ENCODE measurements around the gene SORCS2.

The SORCS2 gene

DNA sequence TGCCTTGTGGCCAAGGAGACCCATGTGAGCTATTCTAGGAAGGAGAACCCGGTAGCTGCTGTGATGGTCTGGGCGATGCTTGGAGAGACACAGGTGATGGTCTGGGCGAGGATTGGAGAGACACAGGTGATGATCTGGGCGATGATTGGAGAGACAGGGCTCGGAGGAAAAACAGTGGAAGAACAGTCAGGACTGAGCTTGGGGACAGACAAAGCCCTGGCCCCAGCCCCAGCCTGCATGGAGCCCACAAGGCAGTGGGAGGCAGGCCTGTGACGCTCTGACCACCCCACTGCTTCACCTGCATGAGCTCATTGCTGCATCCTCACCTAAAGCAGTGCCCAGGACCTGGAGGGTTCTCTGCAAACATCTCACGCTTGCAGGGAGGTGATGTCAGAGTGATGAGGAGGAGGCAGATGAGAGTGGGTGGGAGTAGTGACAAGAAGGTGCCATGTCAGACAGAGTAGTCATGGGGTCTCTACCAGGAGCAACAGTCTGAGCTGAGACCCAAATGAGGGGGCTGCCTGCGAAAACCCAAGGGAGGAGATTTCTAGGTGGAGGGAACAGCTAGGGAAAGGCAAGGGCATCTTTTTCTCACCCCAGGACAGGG, 278.3 kb downstream of the SORCS2 start (continued):
- TF ChIP-seq, protein P1, sequence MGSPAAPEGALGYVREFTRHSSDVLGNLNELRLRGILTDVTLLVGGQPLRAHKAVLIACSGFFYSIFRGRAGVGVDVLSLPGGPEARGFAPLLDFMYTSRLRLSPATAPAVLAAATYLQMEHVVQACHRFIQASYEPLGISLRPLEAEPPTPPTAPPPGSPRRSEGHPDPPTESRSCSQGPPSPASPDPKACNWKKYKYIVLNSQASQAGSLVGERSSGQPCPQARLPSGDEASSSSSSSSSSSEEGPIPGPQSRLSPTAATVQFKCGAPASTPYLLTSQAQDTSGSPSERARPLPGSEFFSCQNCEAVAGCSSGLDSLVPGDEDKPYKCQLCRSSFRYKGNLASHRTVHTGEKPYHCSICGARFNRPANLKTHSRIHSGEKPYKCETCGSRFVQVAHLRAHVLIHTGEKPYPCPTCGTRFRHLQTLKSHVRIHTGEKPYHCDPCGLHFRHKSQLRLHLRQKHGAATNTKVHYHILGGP (tag by site-specific recombination; IDR thresholded peaks at IDR 0.05): no peak
- TF ChIP-seq ZFP41 (tag by site-specific recombination; IDR thresholded peaks at IDR 0.05; ENCODE audit: borderline replicate concordance): no peak
- no peak for TF ChIP-seq ZNF426 (tag by site-specific recombination; IDR thresholded peaks at IDR 0.05)
- TF ChIP-seq GLI4 (tag by site-specific recombination; IDR thresholded peaks at IDR 0.05): no peak

DNA sequence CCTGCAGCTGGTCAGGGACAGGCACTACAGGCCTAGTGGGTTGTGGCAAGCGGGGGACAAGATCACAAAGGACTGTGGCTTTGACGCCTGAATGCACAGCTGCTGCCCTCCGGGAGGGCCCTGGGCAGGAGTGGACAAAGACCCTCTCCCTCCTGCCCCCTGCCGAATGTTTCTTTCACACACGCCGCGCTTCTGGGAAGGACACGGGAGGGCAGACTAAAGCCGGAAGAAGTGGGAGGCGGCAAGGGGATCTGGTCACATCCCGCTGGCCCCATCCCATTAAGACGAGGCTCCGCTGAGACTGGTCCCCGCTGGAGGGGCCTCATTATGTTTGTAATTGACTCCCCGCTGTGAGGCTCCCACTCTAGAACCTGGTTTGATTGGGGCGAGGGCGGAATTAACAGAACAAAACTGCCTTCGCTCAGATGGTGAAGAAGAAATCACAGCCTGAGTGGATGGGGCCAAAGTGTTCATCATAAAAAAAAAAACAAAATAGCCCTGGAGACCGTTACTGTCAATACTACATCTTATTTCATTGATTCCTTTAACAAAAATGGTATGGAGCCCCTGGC, 280.2 kb downstream of the SORCS2 start:
- ChIA-PET CTCF (no interaction called here), POLR2A (no interaction called here)
- TF ChIP-seq ZNF776 (tag by site-specific recombination; IDR thresholded peaks at IDR 0.05; ENCODE audit: borderline replicate concordance): no peak
- TF ChIP-seq, protein P2, sequence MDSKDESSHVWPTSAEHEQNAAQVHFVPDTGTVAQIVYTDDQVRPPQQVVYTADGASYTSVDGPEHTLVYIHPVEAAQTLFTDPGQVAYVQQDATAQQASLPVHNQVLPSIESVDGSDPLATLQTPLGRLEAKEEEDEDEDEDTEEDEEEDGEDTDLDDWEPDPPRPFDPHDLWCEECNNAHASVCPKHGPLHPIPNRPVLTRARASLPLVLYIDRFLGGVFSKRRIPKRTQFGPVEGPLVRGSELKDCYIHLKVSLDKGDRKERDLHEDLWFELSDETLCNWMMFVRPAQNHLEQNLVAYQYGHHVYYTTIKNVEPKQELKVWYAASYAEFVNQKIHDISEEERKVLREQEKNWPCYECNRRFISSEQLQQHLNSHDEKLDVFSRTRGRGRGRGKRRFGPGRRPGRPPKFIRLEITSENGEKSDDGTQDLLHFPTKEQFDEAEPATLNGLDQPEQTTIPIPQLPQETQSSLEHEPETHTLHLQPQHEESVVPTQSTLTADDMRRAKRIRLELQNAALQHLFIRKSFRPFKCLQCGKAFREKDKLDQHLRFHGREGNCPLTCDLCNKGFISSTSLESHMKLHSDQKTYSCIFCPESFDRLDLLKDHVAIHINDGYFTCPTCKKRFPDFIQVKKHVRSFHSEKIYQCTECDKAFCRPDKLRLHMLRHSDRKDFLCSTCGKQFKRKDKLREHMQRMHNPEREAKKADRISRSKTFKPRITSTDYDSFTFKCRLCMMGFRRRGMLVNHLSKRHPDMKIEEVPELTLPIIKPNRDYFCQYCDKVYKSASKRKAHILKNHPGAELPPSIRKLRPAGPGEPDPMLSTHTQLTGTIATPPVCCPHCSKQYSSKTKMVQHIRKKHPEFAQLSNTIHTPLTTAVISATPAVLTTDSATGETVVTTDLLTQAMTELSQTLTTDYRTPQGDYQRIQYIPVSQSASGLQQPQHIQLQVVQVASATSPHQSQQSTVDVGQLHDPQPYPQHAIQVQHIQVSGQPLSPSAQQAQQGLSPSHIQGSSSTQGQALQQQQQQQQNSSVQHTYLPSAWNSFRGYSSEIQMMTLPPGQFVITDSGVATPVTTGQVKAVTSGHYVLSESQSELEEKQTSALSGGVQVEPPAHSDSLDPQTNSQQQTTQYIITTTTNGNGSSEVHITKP (tag by site-specific recombination; IDR thresholded peaks at IDR 0.05): no peak
- Histone ChIP-seq H3K9me3 (ENCODE audit: control insufficient read depth, insufficient read depth, low read depth, low read length) (no peaks in the 10 kb centered on the region), H3K4me1 (ENCODE audit: control insufficient read depth, insufficient read depth, low read length) (no peaks in the 10 kb centered on the region), H3K36me3 (ENCODE audit: control insufficient read depth in 2 of 2, insufficient read depth in 1 of 2, low read length in 2 of 2) (no peaks in the 10 kb centered on the region), H3K4me3 (ENCODE audit: low read depth, low read length) (no peak overlapping the region), H3K27ac (ENCODE audit: extremely low read depth, low read depth, low read length) (no peak overlapping the region)

DNA sequence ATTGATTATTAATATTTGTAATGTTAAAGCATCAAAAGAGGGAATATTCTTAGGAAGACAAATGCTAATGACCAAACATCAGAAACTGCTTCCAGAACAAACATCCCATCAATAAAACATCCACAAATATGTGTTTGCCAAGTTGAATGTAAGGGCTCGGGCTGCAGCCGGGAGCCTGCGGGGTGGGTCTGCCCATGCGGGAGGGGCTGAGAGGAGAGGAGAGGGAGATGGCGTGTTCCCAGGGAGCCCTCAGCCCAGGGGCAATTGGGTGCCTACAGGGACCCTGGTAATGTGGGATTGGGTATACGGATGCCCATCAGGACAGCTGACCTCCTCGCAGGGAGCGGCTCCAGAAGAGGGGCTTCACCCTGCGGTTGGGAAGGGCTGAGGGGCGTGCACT, 280.7 kb downstream of the SORCS2 start:
- ChIA-PET CTCF (no interaction called here), POLR2A (no interaction called here)
- H3K4me3 ChIP-seq (ENCODE audit: low read depth, low read length): no peak overlapping the region
- H3K4me1 ChIP-seq (ENCODE audit: control insufficient read depth, insufficient read depth, low read length): no peaks in the 10 kb centered on the region
- H3K36me3 ChIP-seq (ENCODE audit: control insufficient read depth in 2 of 2, insufficient read depth in 1 of 2, low read length in 2 of 2): no peaks in the 10 kb centered on the region
- TF ChIP-seq ZNF664 (tag by site-specific recombination; IDR thresholded peaks at IDR 0.05) (no peak), ZNF239 (tag by site-specific recombination; IDR thresholded peaks at IDR 0.05) (no peak), ZNF473 (tag by site-specific recombination; IDR thresholded peaks at IDR 0.05) (no peak), ZNF830 (tag by site-specific recombination; IDR thresholded peaks at IDR 0.05; ENCODE audit: low read depth) (no peak), ZNF292 (tag by site-specific recombination; IDR thresholded peaks at IDR 0.05; ENCODE audit: borderline replicate concordance, low read depth) (no peak)
- H3K9me3 ChIP-seq (ENCODE audit: control insufficient read depth, insufficient read depth, low read depth, low read length): no peaks in the 10 kb centered on the region
- H3K27ac ChIP-seq (ENCODE audit: extremely low read depth, low read depth, low read length): no peak overlapping the region

DNA sequence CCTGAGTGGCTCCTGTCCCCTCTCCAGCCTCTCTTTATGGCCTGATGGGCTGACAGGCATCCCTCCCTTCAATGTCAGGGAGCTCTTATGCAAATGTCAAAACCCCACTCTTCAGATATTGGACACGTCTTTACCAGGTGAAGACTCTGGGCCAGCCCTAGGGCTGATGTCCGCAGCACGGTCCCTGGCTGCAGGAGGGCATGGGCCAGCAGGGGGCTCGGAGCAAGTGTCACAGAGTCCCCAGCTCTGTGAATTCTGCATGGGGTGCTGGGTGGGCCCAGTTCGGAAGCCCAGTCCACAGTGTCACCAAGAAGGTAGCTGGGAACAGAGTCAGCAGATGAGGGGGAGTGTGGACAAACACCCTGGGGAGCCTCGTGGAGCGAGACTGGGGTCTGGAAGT, 282.0 kb downstream of the SORCS2 start:
- H3K36me3 ChIP-seq (ENCODE audit: control insufficient read depth in 2 of 2, insufficient read depth in 1 of 2, low read length in 2 of 2): no peaks in the 10 kb centered on the region
- no peak overlapping the region for H3K4me3 ChIP-seq (ENCODE audit: low read depth, low read length)
- H3K27ac ChIP-seq (ENCODE audit: extremely low read depth, low read depth, low read length): no peak overlapping the region
- ChIA-PET POLR2A (no interaction called here), CTCF (no interaction called here)
- H3K4me1 ChIP-seq (ENCODE audit: control insufficient read depth, insufficient read depth, low read length): no peaks in the 10 kb centered on the region
- no peaks in the 10 kb centered on the region for H3K9me3 ChIP-seq (ENCODE audit: control insufficient read depth, insufficient read depth, low read depth, low read length)
- TF ChIP-seq, protein P3, sequence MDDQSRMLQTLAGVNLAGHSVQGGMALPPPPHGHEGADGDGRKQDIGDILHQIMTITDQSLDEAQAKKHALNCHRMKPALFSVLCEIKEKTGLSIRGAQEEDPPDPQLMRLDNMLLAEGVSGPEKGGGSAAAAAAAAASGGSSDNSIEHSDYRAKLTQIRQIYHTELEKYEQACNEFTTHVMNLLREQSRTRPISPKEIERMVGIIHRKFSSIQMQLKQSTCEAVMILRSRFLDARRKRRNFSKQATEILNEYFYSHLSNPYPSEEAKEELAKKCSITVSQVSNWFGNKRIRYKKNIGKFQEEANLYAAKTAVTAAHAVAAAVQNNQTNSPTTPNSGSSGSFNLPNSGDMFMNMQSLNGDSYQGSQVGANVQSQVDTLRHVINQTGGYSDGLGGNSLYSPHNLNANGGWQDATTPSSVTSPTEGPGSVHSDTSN (CRISPR knock-in tag; IDR thresholded peaks at IDR 0.05): no peak
- TF ChIP-seq ZNF768 (tag by site-specific recombination; IDR thresholded peaks at IDR 0.05): no peak
- no peak for TF ChIP-seq OVOL3 (tag by site-specific recombination; IDR thresholded peaks at IDR 0.05)
- no peak for TF ChIP-seq SCRT2 (tag by site-specific recombination; IDR thresholded peaks at IDR 0.05)
- TF ChIP-seq, protein P4, sequence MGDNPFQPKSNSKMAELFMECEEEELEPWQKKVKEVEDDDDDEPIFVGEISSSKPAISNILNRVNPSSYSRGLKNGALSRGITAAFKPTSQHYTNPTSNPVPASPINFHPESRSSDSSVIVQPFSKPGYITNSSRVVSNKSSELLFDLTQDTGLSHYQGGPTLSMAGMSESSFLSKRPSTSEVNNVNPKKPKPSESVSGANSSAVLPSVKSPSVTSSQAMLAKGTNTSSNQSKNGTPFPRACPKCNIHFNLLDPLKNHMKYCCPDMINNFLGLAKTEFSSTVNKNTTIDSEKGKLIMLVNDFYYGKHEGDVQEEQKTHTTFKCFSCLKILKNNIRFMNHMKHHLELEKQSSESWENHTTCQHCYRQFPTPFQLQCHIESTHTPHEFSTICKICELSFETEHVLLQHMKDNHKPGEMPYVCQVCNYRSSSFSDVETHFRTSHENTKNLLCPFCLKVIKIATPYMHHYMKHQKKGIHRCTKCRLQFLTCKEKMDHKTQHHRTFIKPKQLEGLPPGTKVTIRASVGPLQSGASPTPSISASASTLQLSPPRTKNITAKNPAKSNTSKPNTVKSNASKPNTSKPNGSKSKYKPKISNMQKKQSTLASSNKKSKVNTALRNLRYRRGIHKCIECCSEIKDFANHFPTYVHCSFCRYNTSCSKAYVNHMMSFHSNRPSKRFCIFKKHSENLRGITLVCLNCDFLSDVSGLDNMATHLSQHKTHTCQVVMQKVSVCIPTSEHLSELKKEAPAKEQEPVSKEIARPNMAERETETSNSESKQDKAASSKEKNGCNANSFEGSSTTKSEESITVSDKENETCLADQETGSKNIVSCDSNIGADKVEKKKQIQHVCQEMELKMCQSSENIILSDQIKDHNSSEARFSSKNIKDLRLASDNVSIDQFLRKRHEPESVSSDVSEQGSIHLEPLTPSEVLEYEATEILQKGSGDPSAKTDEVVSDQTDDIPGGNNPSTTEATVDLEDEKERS (tag by site-specific recombination; IDR thresholded peaks at IDR 0.05): no peak
- TF ChIP-seq ZNF621 (tag by site-specific recombination; IDR thresholded peaks at IDR 0.05): no peak
- TF ChIP-seq ZNF121 (tag by site-specific recombination; IDR thresholded peaks at IDR 0.05): no peak
- TF ChIP-seq ZEB2 (tag by site-specific recombination; IDR thresholded peaks at IDR 0.05): no peak
- TF ChIP-seq PRDM1 (tag by site-specific recombination; IDR thresholded peaks at IDR 0.05): no peak
- no peak for TF ChIP-seq ZFP37 (tag by site-specific recombination; IDR thresholded peaks at IDR 0.05)
- TF ChIP-seq BCL11A (tag by site-specific recombination; IDR thresholded peaks at IDR 0.05; ENCODE audit: low read depth): no peak

Measured in HEK293 (cell line).